DOHH2 (cell line): ENCODE data around the gene FTSJ3.

ENCODE experiments used
- EZH2phosphoT487 ChIP-seq: fragments of 200-600 bp; sonication (generic); IDR thresholded peaks from 2 replicates; pipeline ENCODE4 v1.6.1; 2017; ENCODE audit warnings: borderline replicate concordance, mild to moderate bottlenecking, antibody characterized with exemption, low read length, moderate library complexity, mixed read lengths
- TF ChIP-seq, protein P1 (sequence below): fragments of 200-600 bp; sonication (generic); IDR thresholded peaks from one replicate; pipeline ENCODE4 v1.5.1; 2014; ENCODE audit warnings: antibody characterized with exemption, mild to moderate bottlenecking, low read depth, low read length; ENCODE audit not compliant: poor library complexity, severe bottlenecking

DNA sequence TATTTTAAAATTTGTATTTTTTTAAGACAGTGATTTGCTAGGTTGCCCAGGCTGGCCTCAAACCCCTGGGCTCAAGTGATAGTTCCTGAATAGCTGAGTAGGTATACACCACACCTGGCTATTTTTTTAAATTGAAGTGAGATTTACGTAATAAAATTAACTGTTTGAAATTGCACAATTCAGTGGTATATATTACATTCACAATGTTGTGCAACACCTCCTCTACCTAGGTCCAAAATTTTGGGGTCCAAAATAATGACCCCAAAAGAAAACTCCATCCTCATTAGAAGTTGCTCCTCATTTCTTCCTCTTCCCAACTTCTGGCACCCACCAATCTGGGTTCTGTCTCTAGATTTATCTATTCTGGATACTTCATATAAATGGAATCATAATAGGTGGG lies 18.0 kb upstream of the FTSJ3 start:
- TF ChIP-seq, protein P1, sequence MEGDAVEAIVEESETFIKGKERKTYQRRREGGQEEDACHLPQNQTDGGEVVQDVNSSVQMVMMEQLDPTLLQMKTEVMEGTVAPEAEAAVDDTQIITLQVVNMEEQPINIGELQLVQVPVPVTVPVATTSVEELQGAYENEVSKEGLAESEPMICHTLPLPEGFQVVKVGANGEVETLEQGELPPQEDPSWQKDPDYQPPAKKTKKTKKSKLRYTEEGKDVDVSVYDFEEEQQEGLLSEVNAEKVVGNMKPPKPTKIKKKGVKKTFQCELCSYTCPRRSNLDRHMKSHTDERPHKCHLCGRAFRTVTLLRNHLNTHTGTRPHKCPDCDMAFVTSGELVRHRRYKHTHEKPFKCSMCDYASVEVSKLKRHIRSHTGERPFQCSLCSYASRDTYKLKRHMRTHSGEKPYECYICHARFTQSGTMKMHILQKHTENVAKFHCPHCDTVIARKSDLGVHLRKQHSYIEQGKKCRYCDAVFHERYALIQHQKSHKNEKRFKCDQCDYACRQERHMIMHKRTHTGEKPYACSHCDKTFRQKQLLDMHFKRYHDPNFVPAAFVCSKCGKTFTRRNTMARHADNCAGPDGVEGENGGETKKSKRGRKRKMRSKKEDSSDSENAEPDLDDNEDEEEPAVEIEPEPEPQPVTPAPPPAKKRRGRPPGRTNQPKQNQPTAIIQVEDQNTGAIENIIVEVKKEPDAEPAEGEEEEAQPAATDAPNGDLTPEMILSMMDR: no peak
- no peak for TF ChIP-seq EZH2phosphoT487
